ENCODE data around the gene CMBL.

The CMBL gene

GRCh38 chr5:10339958-10340357 is 32.3 kb upstream of the CMBL start:
- Histone ChIP-seq H3K36me3 (no peaks in the 10 kb centered on the region), H3K9me3 (ENCODE audit: severe bottlenecking) (peaks cover 3% of the 10 kb centered on the region), H3K4me3 (ENCODE audit: low read depth, low read length) (no peak overlapping the region), H3K27me3 (ENCODE audit: insufficient read depth, low read depth, severe bottlenecking) (no peaks in the 10 kb centered on the region), H3K27ac (no peak overlapping the region)
- DNase-seq = no peak
- no peak for TF ChIP-seq CTCF (IDR thresholded peaks at IDR 0.05; ENCODE audit: low read depth, low read length)

DNA sequence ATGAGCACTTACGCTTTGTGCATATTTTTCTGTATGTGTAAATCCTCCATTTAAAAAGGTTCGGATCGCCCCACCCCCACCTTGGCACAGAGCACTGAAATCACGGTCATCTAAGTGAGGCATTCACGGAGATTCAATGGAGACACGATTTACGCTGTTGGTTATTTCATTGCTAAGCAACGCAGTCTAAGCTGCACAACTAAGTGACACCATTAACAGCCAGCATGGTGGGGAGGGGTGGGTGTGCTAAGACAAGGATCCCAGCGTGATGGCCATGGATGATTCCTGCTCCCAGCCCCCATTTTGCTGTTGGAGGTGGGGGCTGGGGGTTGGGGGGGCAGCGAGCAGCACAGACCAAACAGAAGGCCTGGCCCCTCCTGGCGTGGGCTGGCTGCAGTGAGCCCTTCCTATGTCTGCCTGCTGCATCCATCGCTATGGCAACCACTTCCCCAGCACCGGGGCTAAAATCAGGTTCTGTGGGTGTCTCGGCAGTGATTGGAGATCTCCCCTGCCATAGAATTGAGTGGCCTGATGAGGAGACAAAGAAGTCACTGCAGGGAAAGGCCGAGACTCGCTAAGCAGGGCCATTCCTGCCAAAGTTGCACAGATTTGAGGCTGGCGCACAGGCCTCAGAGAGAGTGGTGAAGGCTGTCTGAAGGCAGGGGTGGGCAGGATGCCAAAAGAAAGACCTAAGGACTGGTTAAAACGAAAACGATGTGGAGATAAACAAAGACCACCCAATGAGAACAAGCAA is 31.5 kb upstream of the CMBL start:
- H3K27ac ChIP-seq = no peak overlapping the region
- no peaks in the 10 kb centered on the region for H3K27me3 ChIP-seq (ENCODE audit: insufficient read depth, low read depth, severe bottlenecking)
- H3K36me3 ChIP-seq = no peaks in the 10 kb centered on the region
- no peak for TF ChIP-seq CTCF (IDR thresholded peaks at IDR 0.05; ENCODE audit: low read depth, low read length)
- H3K9me3 ChIP-seq (ENCODE audit: severe bottlenecking) = no peaks in the 10 kb centered on the region
- H3K4me3 ChIP-seq (ENCODE audit: low read depth, low read length) = no peak overlapping the region
- no peak for DNase-seq

GRCh38 chr5:10338686-10339057 is 31.0 kb upstream of the CMBL start:
- no peak overlapping the region for H3K4me3 ChIP-seq (ENCODE audit: low read depth, low read length)
- H3K9me3 ChIP-seq (ENCODE audit: severe bottlenecking) = no peaks in the 10 kb centered on the region
- no peak for TF ChIP-seq CTCF (IDR thresholded peaks at IDR 0.05; ENCODE audit: low read depth, low read length)
- no peak overlapping the region for H3K27ac ChIP-seq
- H3K36me3 ChIP-seq = no peaks in the 10 kb centered on the region
- no peak for DNase-seq
- no peaks in the 10 kb centered on the region for H3K27me3 ChIP-seq (ENCODE audit: insufficient read depth, low read depth, severe bottlenecking)

DNA sequence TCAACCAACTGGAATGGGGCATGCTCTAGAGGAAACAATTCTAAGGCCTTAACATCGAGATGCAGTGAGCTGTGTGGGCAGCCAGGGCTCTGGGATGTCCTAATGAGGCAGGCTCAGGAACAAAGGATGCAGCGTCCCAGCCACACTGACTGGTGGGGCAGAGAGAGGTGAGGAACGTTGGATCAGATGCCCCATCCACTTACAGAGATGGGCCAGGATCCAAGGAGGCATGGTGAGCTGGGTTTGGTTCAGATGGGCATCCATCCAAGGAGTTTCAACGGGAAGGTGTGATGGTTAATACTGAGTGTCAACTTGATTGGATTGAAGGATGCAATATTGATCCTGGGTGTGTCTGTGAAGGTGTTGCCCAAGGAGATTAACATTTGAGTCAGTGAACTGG is 30.3 kb upstream of the CMBL start:
- Histone ChIP-seq H3K4me3 (ENCODE audit: low read depth, low read length) (no peak overlapping the region), H3K36me3 (no peaks in the 10 kb centered on the region)
- no peak for DNase-seq

DNA sequence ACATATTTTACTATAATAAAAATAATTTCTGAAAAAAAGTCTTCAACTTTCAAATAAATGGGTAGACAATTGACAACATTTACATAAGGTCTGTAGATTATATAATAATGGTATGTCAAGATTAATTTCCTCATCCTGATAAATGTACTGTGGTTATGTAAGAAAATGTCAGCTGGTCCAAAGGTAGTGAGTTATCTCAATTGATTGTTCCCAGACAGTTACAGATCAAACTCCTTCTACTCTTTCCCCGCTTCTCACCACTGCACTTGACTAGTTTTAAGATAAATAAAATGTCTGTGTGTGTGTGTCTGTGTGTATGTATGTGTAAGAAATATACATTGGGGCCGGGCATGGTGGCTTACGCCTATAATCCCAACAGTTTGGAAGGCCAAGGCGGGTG is 29.4 kb upstream of the CMBL start:
- no peak for TF ChIP-seq CTCF (IDR thresholded peaks at IDR 0.05; ENCODE audit: low read depth, low read length)
- Histone ChIP-seq H3K9me3 (ENCODE audit: severe bottlenecking) (peaks cover 8% of the 10 kb centered on the region), H3K36me3 (no peaks in the 10 kb centered on the region), H3K4me3 (ENCODE audit: low read depth, low read length) (no peak overlapping the region), H3K27ac (no peak overlapping the region), H3K27me3 (ENCODE audit: insufficient read depth, low read depth, severe bottlenecking) (no peaks in the 10 kb centered on the region)
- DNase-seq = no peak

More for the DNA sequence above, 30.3 kb upstream of the CMBL start:
- no peak overlapping the region for H3K27ac ChIP-seq
- H3K9me3 ChIP-seq (ENCODE audit: severe bottlenecking) = peaks cover 6% of the 10 kb centered on the region
- TF ChIP-seq CTCF (IDR thresholded peaks at IDR 0.05; ENCODE audit: low read depth, low read length) = no peak
- no peaks in the 10 kb centered on the region for H3K27me3 ChIP-seq (ENCODE audit: insufficient read depth, low read depth, severe bottlenecking)

Measured in WERI-Rb-1 (cell line).